ENCODE measurements around the gene FABP6.
"Not testable (repeated sequence)": the region's sequence is repeated elsewhere in the genome, so short reads cannot be mapped to it uniquely, and the experiment has no call there.

FABP6 gene, protein sequence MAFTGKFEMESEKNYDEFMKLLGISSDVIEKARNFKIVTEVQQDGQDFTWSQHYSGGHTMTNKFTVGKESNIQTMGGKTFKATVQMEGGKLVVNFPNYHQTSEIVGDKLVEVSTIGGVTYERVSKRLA

DNA sequence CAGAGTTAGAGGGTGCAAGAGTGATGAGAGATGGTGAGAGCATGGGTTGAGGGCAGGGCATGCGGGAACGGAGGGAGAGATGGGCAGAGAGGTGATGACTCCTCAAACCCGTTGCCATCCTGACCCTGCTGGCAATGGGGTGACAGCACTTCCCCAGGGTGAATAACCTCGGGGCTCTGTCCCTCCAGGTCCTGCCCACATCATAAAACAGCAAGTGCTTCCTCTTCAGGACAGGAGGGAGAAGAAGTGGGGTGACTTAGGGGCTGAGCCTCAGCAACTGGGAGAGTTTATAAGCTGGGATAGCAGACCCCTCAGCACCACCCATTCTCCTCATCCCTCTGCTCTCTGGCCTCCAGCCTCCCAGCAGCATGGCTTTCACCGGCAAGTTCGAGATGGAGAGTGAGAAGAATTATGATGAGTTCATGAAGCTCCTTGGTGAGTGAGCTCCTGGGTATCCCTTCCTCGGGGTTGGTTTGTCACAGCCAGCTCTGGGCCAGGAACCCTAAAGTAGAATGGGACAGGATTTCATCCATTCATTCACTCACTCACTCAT lies at the start of gene FABP6:
FABP6 (plus strand) TSS at position 317 of the 553 bp plus-strand sequence; CDS start at position 369, 52 bp downstream.
- DNase-seq, result no peak

DNA sequence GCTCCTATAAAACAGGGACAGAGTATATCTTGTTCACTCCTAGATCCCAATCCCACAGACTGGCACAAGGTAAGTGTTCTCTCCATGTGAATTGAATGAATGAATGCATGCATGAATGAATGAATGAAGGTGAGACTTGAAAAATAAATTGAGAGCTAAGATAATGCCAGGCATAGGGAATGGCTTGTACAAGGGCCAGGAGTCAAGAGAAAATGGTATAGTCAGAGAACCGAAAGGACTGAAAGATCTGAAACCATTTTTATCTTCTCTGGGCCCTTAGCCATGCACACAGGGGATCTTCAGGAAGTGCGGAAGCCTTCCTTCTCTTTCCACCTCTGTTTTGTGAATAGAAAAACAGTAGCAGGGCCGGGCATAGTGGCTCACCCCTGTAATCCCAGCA lies 48.4 kb upstream of the FABP6 start:
- DNase-seq, result no peak

GRCh38 chr5:160181965-160182622 lies 47.2 kb upstream of the FABP6 start:
- no peak for DNase-seq

- no peak for DNase-seq
Measured at GRCh38 chr5:160183075-160183474, 46.2 kb upstream of the FABP6 start.

DNA sequence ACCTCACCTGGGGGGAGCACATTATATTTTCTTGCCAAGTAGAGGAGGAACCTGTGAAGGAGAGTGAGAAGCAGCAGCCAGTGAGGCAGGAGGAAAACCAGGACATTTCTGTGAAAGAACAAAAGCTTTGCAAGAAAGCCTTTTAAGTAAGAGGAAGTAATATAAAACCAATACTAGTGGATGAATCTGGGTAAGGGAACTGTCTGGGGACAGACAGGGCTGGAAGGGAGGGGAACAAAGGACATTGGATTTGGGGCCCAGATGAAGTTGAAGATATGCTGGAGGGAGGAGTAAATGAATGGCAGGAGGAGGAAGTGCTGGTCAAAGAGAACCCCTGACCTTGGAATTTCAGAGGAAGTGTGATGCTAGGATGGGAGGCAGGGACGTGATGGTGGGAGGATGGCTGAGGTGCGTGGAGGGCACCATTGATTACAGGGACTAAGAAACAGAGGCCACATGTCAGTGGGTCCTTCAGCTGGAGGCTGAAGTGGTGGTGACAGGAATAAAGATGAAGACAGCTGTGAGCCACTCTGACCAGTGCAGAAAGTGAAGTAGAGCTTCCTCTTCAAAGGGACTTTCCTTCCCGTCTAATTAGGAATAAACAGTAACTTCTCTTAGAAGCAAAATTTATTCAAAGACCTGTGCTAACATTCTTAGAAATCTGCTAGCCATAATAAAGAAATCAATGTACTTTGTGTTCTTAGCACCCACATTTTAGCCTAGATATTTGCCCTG lies 43.5 kb upstream of the FABP6 start:
- no peak for DNase-seq

DNA sequence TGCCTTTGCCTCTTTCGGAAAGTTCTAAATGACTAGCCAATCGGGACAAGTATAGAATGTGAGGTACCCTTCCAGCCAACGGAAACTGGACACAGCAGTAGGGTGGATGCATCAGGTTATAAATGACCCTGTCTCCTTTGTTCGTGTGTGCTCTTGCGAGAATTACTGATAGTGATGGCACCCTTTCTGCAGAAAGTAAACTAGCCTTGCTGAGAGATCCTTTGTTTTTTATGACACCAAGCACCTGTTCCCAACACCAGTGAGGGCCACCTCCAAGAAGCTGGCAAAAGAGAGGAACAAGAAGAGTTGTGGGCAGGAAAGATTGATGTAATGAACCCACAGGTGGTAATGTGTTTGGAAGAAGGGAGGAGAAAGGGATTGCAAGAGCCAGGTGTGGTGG lies 42.8 kb upstream of the FABP6 start:
- DNase-seq, result no peak

DNA sequence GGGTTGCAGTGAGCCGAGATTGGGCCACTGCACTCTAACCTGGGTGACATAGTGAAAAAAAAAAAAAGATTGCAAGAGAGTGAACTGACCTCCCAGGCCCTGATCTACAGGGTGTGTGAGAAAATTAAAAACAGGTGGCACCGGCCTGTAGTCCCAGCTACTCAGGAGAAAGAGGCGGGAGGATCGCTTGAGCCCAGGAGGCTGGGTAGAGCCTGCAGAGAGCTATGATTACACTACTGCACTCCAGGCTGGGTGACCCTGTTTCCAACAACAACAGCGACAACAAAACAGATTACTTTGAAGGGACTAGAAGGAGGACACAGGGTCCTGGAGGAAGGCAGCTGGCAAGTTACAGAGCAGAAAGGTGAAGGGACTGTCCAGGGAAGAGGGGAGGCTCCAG lies 42.2 kb upstream of the FABP6 start:
- no peak for DNase-seq

DNA sequence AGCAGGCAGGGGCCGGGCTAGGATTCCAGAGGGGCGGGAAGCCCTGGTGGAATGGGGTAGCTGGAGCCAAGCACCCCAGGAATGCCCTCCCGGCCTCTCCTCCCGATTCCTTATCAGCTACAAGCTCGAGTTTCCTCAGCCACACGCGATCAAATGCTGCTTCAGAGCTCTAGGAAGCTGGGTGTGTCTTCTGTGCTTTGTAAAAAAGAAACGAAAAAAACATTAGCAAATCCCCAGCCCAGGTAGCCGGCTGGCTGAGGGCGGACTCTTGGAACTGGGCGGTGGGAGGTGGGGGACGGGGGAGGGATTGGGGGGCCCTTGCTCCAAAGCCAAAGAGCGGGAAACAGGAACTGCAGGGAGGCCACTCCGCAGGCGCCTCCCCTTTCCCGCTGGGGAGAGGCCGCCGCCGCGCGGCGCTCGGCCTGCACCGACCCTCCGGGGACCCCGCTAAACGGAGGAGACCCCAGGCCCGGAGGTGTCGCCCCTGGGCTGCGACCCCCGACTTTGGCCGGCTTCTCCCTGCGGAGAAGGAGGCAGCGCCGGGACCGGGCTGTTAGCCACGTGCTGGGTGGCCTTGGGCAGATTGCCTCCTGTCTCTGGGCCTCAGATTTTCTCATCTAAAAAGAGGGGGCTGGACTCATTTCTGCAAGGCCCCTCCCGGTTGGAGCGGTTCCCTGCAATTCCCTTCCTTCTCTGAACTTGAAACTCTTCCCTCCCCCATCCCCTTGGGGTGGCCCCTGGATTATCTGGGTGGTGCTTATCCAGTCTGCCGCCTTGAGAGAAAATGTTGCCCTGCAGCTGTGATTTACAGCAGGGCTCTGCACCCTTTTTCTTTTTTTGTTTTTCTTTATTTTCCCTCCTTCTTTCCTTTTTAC lies 40.9 kb upstream of the FABP6 start:
- peak; percentile 13 for DNase-seq

- no peak for DNase-seq
Measured at GRCh38 chr5:160192424-160192823, 36.9 kb upstream of the FABP6 start.

DNA sequence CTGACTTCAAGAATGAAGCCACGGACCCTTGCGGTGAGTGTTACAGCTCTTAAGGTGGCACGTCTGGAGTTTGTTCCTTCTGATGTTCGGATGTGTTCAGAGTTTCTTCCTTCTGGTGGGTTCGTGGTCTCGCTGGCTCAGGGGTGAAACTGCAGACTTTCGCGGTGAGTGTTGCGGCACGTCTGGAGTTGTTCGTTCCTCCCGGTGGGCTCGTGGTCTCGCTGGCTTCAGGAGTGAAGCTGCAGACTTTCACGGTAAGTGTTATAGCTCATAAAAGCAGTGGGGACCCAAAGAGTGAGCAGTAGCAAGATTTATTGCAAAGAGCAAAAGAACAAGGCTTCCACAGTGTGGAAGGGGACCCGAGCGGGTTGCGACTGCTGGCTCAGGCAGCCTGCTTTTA lies 36.2 kb upstream of the FABP6 start:
- not testable (repeated sequence) for DNase-seq

GRCh38 chr5:160193790-160194189 lies 35.5 kb upstream of the FABP6 start:
- DNase-seq, result not testable (repeated sequence)

GRCh38 chr5:160197341-160198144 lies 31.8 kb upstream of the FABP6 start:
- DNase-seq, result peak; percentile 56

- DNase-seq, result no peak
Measured at GRCh38 chr5:160198146-160198545, 31.2 kb upstream of the FABP6 start.

DNA sequence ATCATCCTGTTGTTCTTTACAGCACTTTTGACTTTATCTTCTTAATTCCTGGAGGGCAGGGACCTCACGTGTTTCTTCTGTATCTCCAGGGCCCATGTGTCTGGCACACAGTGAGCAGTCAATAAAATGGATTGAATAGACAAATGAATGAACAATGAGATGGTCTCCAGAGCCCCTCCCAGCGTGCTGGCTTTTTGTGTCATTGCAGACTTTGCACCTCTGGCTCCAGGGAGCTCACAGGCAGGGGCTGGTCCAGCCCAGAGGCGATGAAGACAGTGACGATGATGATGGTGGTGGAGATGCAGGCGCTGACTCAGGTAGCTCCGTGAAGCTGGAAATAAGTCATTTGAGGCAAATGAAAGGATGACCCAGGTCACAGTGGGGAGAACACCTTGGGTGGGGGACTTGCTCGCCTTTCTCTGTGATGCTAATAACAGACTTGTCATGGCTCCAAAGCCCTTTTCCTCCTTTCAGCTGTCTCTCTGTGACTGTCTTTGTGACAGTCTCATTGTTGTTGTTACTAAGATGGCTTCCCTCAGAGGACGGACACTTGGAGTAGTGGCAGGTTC lies 30.4 kb upstream of the FABP6 start:
- DNase-seq, result no peak

DNA sequence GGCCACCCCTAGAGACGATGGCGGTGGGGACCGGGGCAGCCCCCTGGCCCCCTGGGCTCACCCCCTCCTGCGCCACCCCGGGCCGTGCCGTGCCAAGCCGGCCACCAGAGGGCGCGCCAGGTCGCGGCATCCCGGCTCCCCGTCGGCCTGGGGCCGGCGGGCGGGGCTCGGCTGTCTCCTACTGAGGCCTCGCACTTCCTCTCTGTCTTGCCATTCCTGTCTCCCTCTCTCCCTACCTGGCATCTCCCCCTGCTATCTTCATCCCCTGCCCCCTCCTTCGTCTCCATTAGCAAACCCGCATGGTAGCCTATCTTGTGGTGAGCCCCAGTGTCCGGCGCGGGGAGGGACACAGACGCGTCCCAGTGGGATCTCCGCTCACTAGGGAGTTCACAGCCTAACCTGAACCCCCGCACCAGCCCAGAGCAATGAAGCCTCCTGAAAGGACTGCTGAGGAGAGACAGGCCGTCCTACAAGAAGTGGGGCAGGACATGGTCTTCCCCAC lies 29.8 kb upstream of the FABP6 start:
- peak; percentile 43 for DNase-seq

DNA sequence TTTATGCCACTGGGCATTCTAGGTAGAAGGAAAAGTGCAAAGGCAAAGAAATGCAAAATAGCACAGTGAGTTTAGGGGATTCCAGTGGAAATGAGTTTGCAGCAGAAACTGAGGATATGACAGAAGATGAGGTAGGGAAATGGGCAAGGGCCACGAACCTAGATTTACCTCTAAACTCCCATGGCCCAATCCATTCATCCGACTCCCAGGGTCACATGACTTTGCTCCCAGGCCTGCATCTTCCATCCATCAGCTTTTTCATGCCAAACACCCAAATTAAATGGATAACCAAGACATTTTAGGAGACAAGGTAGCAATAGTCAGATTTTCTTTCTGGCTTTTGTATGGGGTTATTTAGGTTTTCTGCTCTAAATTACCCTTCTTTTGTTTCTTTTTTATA lies 22.2 kb upstream of the FABP6 start:
- DNase-seq, result no peak

GRCh38 chr5:160209917-160210316 lies 19.4 kb upstream of the FABP6 start:
- DNase-seq, result no peak

DNA sequence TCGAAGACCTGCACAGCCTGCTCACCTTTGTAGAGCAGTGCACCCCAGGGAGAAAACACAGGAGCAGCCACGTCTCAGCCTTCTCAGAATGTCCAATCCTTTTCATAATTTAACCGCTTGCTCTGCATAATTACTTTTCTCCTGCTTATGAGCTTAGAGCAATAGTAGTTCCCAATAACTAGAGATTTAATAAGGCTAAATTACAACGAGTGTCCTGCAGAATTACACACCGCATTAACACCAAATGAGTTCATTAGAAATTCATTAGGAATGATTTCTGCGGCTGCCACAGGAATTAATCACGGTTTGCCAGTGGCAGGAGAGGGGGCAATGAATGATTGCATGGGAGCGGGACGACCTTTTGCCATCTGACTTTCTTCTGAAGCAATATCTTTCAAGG lies 18.7 kb upstream of the FABP6 start:
- no peak for DNase-seq

DNA sequence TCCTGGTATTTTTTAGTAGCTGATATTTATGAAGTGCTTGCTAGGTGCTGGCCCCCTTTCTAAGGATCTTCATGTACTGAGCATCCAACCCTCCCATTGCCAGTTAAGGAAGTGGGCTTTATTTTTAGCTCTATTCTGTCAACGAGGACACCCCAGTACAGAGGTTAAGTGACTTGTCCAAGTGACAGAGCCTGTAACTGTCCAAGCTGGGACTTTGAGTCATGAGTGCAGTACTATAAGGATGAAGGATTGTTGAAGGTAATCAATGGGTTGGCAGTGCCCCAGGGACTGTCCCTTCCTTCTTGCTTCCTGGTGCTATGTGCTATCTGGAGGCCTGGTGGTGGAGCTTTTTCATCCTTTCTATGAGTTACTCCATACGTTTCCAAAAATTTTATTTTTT lies 18.0 kb upstream of the FABP6 start:
- no peak for DNase-seq

- DNase-seq, result peak; percentile 25
Measured at GRCh38 chr5:160213537-160213936, 15.8 kb upstream of the FABP6 start.

DNA sequence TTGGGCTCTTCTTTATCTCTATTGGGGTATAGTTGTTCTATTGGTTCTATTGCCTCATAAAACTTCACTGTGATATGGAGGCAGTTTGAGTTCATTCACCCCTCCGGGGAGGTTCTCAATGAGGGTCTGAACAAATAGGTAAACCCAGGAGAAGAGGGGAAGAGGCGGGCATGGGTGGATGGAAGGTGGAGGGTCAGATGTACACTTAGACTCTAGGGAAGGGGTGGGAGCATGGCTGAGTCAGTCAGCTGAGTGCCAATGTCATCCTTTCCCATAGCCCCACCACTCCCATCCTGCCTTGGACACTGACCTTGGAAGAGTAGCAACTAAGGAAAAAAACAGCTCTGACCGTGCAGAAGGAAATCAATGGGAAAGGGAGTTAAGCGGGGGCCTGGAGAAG lies 9.9 kb upstream of the FABP6 start:
- no peak for DNase-seq

DNA sequence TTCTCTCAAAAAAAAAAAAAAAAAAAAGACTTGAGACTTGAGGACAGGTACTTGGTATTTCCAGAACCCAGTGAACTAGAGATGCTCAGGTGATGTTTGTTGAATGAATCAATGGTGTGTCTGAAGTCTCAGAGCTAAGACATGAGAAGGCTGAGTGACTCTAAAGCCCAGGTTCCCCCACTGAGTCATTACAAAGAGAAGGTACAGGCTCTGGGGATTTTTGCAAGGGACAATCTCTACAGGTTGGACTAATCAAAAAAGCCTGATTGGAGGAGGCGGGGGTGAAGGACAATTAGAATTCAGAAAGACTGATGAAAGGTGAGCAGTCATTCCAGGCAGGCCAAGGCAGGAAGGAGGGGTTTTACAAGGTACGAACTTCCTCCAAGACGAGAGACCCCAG lies 8.2 kb upstream of the FABP6 start:
- DNase-seq, result no peak

All from NCI-H2171 treated with DMSO at 0.1 percent for 48 hours (cell line).